KOPT-K1 (cell line): ENCODE results near the gene BANP.
"Not testable (repeated sequence)": the region's sequence is repeated elsewhere in the genome, so short reads cannot be mapped to it uniquely, and the experiment has no call there.

Source experiments
- H3K27ac ChIP-seq: fragments of 200-600 bp; sonication (generic); 2 replicates; pipeline ENCODE4 v1.5.1; 2016; ENCODE audit warnings: antibody characterized with exemption, mild to moderate bottlenecking, low read depth, low read length; ENCODE audit not compliant: poor library complexity, severe bottlenecking
- H3K36me3 ChIP-seq: fragments of 200-600 bp; sonication (generic); 2 replicates; pipeline ENCODE4 v1.5.1; 2017; ENCODE audit warnings: antibody characterized with exemption, mild to moderate bottlenecking, low read length, moderate library complexity; ENCODE audit not compliant: insufficient read depth
- H3K9me3 ChIP-seq: fragments of 200-600 bp; sonication (generic); 2 replicates; pipeline ENCODE4 v1.5.1; 2017; ENCODE audit warnings: antibody characterized with exemption, low read length, mild to moderate bottlenecking; ENCODE audit not compliant: insufficient read depth, poor library complexity, severe bottlenecking

The BANP gene

DNA sequence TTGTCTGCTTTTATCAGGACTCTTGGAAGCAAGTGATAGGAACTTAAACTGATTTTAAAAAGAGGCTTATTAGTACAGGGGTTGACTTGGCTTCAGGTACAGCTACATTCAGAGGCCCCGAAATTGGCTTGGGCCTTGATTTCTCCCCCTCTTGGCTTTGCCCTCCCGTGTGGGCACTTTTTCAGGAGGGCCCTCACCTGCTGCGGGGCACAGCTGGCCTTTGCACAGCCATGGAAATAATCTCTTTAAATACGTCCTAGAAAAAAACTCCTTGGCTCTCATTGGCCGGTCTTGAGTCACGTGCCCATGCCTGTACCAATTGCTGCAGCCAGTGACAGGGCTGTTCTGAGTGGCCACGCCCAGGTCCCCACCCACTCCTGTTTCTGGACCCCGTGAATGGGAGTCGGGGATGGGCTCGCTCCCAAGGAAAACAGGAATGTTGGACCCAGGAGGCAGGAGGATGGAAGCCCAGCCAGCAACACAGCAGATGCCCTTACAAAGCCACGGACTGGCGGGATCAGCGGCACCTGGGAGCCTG, 29.9 kb upstream of the BANP start:
- H3K27ac ChIP-seq: no peak overlapping the region
- H3K36me3 ChIP-seq: no peaks in the 10 kb centered on the region
- H3K9me3 ChIP-seq: no peaks in the 10 kb centered on the region

GRCh38 chr16:87922250-87922871, 28.9 kb upstream of the BANP start:
- Histone ChIP-seq H3K9me3 (no peaks in the 10 kb centered on the region), H3K36me3 (no peaks in the 10 kb centered on the region), H3K27ac (no peak overlapping the region)

- Histone ChIP-seq H3K36me3 (no peaks in the 10 kb centered on the region), H3K27ac (no peak overlapping the region), H3K9me3 (no peaks in the 10 kb centered on the region)
Observed at GRCh38 chr16:87924041-87924810, 27.0 kb upstream of the BANP start.

- Histone ChIP-seq H3K27ac (no peak overlapping the region), H3K9me3 (no peaks in the 10 kb centered on the region), H3K36me3 (no peaks in the 10 kb centered on the region)
Observed at GRCh38 chr16:87924811-87925670, 26.2 kb upstream of the BANP start.

GRCh38 chr16:87926246-87927194, 24.7 kb upstream of the BANP start:
- no peaks in the 10 kb centered on the region for H3K9me3 ChIP-seq
- no peaks in the 10 kb centered on the region for H3K36me3 ChIP-seq
- no peak overlapping the region for H3K27ac ChIP-seq

GRCh38 chr16:87927195-87927562, 24.1 kb upstream of the BANP start:
- H3K27ac ChIP-seq: no peak overlapping the region
- H3K36me3 ChIP-seq: no peaks in the 10 kb centered on the region
- H3K9me3 ChIP-seq: no peaks in the 10 kb centered on the region

- no peak overlapping the region for H3K27ac ChIP-seq
- no peaks in the 10 kb centered on the region for H3K36me3 ChIP-seq
- H3K9me3 ChIP-seq: no peaks in the 10 kb centered on the region
Observed at GRCh38 chr16:87929986-87930385, 21.2 kb upstream of the BANP start.

DNA sequence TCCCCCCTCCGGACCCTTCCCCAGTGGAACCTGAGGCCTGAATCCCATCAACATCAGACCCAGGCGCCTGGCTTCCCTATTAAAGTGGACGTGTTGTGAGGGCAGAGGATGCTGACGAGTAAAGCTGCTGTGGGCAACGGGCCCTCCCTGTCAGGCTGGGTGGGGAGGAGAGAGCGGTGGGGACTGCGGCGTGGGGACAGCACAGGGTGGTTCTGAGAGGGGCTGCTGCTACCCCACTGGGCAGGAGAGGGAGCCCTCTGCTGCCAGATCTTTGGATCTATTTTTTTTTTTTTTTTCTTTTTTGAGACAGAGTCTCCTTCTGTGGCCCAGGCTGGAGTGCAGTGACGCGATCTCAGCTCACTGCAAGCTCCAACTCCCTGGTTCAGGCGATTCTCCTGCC, 20.8 kb upstream of the BANP start:
- Histone ChIP-seq H3K9me3 (no peaks in the 10 kb centered on the region), H3K36me3 (no peaks in the 10 kb centered on the region), H3K27ac (no peak overlapping the region)

DNA sequence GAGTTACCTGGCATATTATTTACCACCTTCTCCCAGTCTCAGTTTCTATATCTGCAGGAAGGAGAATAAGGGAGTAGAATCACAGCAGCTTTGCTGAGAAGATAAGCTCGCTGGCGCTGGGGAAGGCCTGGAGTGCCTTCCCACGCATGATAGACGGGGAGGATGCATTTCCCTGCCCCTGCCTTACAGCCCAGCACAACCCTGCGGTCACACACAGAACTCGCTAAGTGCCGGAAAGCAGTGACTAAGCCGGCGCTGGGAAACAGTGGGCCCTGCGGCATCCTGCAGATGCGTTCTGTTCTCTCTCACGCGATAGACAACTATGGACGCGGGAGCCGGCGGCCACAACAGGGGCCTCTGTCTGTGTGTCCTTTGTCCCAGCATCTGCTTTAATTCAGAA, 19.7 kb upstream of the BANP start:
- Histone ChIP-seq H3K36me3 (no peaks in the 10 kb centered on the region), H3K27ac (no peak overlapping the region), H3K9me3 (no peaks in the 10 kb centered on the region)

DNA sequence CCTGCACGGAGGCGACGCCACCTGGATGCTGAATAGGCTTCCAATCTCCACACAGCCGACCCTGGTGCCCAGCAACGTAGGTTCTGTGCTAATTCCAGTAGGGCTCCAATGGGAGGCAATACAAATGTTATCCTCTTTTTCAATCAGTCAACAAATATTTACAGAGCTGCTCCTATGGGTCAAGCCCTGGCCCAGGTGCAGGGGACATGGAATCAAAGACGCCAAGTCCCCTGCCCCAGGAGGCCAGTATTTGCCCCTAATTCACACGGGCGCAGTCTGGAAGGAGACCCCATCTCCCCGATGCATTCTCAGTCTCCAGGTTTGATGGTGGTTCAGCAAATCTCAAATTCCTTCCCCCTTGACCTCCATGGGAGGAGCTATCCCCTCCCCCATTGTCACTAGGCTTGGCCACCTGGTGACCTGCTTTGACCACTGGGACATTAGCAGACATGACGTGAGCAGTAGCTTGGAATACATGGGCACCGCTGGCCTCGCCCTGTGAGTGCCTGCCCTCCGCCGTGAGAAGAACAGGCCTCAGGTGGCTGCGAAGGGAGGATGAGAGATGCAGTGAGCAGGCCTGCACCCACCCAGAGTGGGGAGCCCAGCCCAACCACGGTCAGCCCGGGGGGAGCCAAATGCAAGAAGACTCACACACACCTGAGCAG, 18.6 kb upstream of the BANP start:
- not testable (repeated sequence) for H3K27ac ChIP-seq, H3K36me3 ChIP-seq, H3K9me3 ChIP-seq

- H3K27ac ChIP-seq: no peak overlapping the region
- H3K9me3 ChIP-seq: no peaks in the 10 kb centered on the region
- no peaks in the 10 kb centered on the region for H3K36me3 ChIP-seq
Observed at GRCh38 chr16:87933140-87933495, 18.1 kb upstream of the BANP start.

GRCh38 chr16:87934752-87935425, 16.3 kb upstream of the BANP start:
- not testable (repeated sequence) for H3K9me3 ChIP-seq, H3K36me3 ChIP-seq, H3K27ac ChIP-seq

- H3K36me3 ChIP-seq, H3K27ac ChIP-seq, H3K9me3 ChIP-seq: not testable (repeated sequence)
Observed at GRCh38 chr16:87936016-87936374, 15.2 kb upstream of the BANP start.
